GM19035 (cell line): Measurements from ENCODE around the gene FAF1.
"Not testable (repeated sequence)": the region's sequence is repeated elsewhere in the genome, so short reads cannot be mapped to it uniquely, and the experiment has no call there.

ENCODE experiments used
- ATAC-seq: cut with Tn5 transposase; IDR thresholded peaks from one replicate; pipeline ENCODE4 v1.9.1; 2021; ENCODE audit not compliant: unreplicated experiment

The FAF1 gene

DNA sequence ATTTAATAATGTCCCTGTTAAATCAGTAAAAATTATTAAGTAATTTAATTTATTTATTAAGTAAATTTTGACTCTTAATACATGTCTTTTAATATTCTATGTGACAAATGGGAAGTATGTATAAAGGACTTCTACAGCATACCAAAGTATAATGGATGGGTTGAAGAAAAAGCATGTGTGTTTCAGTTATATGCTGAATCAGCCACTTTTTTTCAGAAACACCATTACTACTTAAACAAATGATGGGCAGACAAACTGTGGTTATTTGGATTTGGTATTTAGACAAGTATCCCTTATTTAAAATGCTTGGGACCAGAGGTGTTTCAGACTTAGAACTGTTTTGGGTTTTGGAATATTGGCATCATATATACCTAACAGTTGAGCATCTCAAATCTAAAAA, 360.5 kb downstream of the FAF1 start:
- no peak for ATAC-seq

- ATAC-seq = no peak
These were observed 364.2 kb downstream of the FAF1 start for GRCh38 chr1:50595874-50596273.

DNA sequence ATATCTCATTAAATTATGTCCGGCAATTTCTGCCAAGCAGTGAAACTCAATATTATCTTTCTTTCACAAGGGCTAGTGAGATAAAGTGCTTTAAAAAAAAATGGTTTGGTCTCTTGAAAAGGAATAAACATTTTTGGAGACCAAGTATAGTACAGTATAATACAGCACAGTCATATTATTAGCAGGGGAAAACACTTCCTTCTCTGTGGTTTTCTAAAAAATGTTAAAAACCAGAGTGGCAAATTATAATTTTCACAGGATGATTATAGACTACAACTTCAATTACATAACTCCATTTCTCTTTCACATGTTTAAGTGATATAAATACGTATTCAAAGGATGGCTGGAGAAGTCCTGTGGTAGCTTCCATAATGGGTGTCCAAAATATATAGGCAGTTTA, 366.6 kb downstream of the FAF1 start:
- ATAC-seq = no peak

DNA sequence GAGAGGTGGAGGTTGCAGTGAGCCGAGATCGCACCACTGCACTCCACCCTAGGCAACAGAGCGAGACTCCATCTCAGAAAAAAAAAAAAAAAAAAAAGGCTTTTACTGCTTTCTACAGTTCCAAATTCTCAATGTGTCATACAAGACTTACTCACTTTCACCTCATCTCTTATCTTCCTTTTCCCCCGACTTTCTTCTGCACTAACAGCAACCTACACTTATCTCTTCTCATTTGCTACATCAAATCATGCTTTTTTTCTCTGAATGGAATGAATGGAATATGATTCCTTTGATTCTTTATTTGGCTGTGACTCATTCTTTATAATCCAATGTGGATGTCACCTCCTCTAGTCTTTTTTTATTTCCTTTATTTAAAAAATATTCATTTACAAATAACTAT, 368.5 kb downstream of the FAF1 start:
- no peak for ATAC-seq

- ATAC-seq = no peak
These were observed 377.7 kb downstream of the FAF1 start for GRCh38 chr1:50582346-50582745.

- ATAC-seq = no peak
These were observed 390.0 kb downstream of the FAF1 start for GRCh38 chr1:50570066-50570468.

DNA sequence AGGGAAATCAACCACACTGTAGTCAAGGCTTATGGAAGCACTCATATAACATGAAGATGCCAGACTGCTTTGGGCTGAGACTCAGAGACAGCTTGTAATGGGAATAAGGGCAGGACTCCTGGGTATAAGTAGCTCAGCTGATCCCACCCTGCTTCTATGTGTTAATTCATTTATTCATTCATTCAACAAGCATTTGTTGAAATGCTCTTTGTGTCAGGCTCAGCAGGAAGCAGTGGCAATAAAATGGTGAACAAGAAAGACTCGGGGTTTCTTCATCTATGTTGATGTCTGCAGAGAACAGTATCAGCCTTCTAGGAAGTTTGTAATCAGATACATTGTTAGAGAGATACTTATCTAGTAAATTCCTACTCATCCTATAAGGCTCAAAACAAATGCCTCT, 391.3 kb downstream of the FAF1 start:
- ATAC-seq = no peak

DNA sequence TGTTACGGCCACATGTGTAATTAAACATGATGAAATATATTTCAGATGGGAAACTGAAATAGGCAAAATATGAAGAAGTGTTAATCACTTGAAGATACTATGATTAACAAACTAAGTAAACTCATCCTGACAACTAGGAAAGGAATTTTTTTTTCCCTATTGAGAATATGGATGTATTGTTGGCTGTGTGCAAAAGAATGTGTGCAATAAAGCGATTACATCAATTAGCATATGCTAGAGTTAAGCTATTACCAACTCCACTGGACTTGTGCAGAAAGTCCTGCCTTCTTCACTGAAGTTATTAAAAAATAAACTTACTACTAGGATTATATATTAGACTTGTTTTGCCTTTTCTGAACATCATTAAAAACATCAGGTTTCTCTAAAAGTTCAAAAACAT, 393.7 kb downstream of the FAF1 start:
- ATAC-seq = no peak

DNA sequence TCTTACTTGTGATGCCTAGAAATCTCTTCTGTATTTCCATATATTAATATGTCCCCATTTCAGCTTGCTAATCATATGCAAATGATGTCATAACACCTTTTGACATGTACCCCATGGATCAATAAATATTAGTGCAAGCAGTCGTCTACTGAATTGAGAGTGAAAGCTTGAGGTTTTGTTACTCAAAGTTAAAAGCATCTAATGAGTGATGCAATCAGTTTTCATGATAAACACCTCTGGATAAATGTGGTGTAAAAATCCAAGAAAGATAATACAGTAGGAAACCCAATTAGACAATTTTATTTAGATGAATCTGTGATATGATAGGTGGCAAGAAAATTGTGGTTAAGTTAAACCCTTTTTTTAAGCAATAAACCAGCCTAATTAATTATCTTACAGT, 395.6 kb downstream of the FAF1 start:
- ATAC-seq = no peak

- ATAC-seq = no peak
These were observed 398.0 kb downstream of the FAF1 start for GRCh38 chr1:50562106-50562505.

DNA sequence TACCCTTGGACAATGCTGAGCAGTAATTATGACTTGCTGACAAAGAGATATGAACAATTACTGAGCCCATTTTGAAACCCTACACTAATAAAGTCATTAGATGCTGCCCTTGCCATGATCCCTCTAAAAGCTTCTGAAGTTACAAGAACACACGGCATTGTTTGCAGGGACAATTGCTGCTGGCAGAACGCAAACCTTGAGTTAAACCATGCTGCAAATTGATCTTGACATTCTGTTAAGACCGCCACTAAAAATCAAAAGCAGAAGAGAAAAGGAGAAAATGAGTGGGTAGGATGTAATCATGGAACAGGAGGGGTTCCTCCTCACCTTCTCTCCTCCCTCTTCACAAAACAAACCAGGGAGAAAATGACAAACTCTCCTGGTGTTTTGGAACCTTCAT, 400.6 kb downstream of the FAF1 start:
- ATAC-seq = no peak

DNA sequence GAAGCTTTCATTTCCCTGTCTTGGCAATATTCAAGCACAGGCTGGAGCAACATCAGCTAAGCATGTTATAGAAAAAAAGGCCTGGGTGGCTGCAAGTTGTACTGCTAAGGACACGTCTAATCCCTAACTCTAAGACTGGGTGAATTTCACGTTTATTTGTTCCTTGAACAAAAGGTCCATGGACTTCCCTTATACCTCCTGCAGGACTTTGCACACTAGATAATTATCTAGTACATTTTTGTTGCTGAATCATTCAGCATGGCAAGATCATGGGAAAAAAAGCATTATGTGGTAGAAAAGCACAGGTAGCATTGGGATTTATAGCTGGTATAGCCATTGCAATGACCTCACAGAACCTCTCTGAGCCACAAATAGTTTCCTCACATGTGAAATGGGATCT, 406.1 kb downstream of the FAF1 start:
- ATAC-seq = no peak

GRCh38 chr1:50548243-50548642, 411.8 kb downstream of the FAF1 start:
- ATAC-seq = no peak

- ATAC-seq = no peak
These were observed 417.7 kb downstream of the FAF1 start for GRCh38 chr1:50542362-50542761.

- no peak for ATAC-seq
These were observed 421.6 kb downstream of the FAF1 start for GRCh38 chr1:50538476-50538875.

GRCh38 chr1:50531601-50532000, 428.5 kb downstream of the FAF1 start:
- ATAC-seq = no peak

DNA sequence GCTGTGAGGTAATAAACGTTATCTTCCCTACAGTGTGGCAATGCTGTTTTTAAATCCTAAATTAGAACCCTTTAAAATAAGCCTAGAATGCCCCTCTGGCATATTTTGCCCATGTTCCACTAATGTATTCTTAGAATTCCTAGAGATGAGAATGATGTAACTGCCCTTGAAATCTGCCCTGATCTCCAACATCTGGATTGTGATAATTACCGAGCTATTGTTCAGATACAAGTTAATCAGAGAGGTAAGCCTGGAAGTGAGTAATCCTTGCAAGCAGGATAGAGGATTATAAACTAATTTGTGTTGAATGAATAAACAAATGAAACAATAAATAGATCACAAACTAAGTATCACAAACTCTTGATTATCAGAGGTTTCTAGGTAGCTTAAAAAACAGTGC, 429.0 kb downstream of the FAF1 start:
- no peak for ATAC-seq

DNA sequence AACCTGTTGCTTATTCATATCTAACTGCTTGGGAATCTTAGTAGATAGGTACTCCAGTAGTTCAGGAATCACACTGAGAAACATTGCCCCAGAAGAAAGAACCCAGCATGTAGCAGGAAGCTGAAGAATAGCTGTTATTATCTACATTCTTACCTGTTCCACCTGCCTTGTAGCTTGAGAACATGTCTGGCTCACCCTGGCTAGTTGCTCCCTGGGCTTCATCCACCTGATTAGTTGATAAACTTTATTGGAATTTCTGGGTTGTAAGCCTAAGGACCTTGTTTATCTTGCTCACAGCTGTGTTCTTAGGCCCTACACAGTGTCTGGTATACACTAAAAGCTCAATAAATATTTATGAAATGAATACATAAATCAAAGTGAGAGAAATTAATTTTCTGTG, 430.6 kb downstream of the FAF1 start:
- ATAC-seq = no peak

DNA sequence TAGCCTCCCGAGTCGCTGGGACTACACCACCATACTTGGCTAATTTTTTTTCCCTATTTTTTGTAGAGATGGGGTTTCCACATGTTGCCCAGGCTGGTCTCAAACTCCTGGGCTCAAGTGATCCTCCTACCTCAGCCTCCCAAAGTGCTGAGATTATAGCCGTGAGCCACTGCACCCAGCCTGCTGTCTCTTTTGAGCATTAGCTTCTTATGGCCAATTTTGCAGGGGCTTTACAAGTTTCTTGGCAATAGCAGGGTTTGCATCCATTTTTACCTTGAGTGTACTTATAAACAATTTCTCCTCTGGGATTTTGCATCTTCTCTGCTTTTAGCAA, 432.1 kb downstream of the FAF1 start:
- not testable (repeated sequence) for ATAC-seq

- ATAC-seq = no peak
These were observed 432.6 kb downstream of the FAF1 start for GRCh38 chr1:50527249-50527986.

DNA sequence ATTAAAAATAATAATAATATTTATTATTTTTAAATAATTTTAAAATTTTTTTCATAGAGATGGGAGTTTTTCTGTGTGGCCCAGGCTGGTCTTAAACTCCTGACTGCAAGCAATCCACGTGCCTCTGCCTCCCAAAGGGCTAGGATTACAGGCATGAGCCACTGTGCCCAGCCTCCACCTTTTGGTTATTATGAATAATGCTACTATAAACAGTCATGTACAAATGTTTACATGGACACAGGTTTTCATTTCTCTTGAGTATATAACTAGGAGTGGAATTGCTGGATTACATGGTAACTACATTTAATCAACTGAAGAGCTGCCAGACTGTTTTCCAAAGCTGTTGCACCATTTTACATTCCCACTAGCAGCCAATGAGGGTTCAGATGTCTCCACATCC, 433.6 kb downstream of the FAF1 start:
- no peak for ATAC-seq

DNA sequence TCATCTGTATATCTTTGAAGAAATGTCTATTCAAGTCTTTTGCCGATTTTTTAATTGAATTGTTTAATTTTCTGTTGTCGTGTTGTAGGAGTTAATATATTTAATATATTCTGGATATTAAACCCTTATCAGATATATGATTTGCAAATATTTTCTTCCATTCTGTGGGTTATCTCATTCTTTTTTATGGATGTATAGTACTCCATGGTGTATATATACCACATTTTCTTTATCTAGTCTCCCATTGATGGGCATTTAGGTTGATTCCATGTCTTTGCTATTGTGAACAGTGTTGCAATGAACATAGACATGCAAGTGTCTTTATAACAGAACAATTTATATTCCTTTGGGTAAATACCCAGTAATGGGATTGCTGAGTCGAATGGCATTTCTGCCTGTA, 436.5 kb downstream of the FAF1 start:
- no peak for ATAC-seq

- ATAC-seq = no peak
These were observed 437.2 kb downstream of the FAF1 start for GRCh38 chr1:50522691-50523342.
